ENCODE measurements around the gene TRPM8.

GRCh38 chr2:233974530-233975071 is 57.4 kb downstream of the TRPM8 start:
- no peak for TF ChIP-seq CTCF (IDR thresholded peaks at IDR 0.05)
- no peak for TF ChIP-seq ZFX (IDR thresholded peaks at IDR 0.05; ENCODE audit: borderline replicate concordance)

Data from 22Rv1 (cell line).